OCI-LY7 (cell line): Measurements from ENCODE around the gene TSPAN9. TPM values are rescaled to one million over a fixed set of nuclear protein-coding genes. Genes with fewer than 3 reads are reported as not detected.

Experiments used
- BruUV-seq: library from RNA; stranded (reverse); fragments of 400-500 nt; replicated peaks from 2 replicates; lab custom pipeline; 2021; lab: Mats Ljungman, UMichigan
- CTCF ChIA-PET: fragments of 300-600 bp; sonication (Branson Sonifier 250); formaldehyde crosslinking; loops from one replicate; lab custom pipeline; 2022; ENCODE audit warnings: antibody characterized with exemption; ENCODE audit not compliant: unreplicated experiment; lab: Charles Lee
- POLR2A ChIA-PET: fragments of 300-600 bp; sonication (Branson Sonifier 250); formaldehyde crosslinking; loops from one replicate; lab custom pipeline; 2022; ENCODE audit warnings: antibody characterized with exemption; lab: Charles Lee
- DNase-seq: peaks from one replicate; pipeline ENCODE4 v3.0.0-alpha.2; 2015; ENCODE audit warnings: low spot score
- H2AFZ ChIP-seq: fragments of 200-600 bp; sonication (generic), shearing (Covaris generic); 2 replicates; pipeline ENCODE4 v1.6.1; 2014; ENCODE audit warnings: mild to moderate bottlenecking, antibody characterized with exemption, low read length, moderate library complexity
- H3K27ac ChIP-seq: fragments of 200-600 bp; sonication (generic); 2 replicates; pipeline ENCODE4 v1.5.1; 2014; ENCODE audit warnings: mixed run types, low read depth, mild to moderate bottlenecking, moderate library complexity, low read length, inconsistent platforms; ENCODE audit not compliant: poor library complexity, severe bottlenecking
- H3K36me3 ChIP-seq: fragments of 200-600 bp; sonication (generic); 2 replicates; pipeline ENCODE4 v1.6.1; 2014; ENCODE audit warnings: mild to moderate bottlenecking, antibody characterized with exemption, low read length, moderate library complexity, mixed read lengths; ENCODE audit not compliant: insufficient read depth
- H3K4me1 ChIP-seq: fragments of 200-600 bp; sonication (generic); 2 replicates; pipeline ENCODE4 v1.5.1; 2014; ENCODE audit warnings: mild to moderate bottlenecking, low read length; ENCODE audit not compliant: insufficient read depth, poor library complexity, severe bottlenecking
- H3K4me2 ChIP-seq: fragments of 200-600 bp; sonication (generic); 2 replicates; pipeline ENCODE4 v1.6.1; 2014; ENCODE audit warnings: mild to moderate bottlenecking, low read length
- H3K4me3 ChIP-seq: fragments of 200-600 bp; sonication (generic); 2 replicates; pipeline ENCODE4 v1.5.1; 2014; ENCODE audit warnings: mild to moderate bottlenecking, low read depth, low read length; ENCODE audit not compliant: poor library complexity, severe bottlenecking
- H3K79me2 ChIP-seq: fragments of 200-600 bp; sonication (generic); 2 replicates; pipeline ENCODE4 v1.6.1; 2016; ENCODE audit warnings: low read depth, mild to moderate bottlenecking, low read length, moderate library complexity, mixed read lengths; ENCODE audit not compliant: insufficient read depth
- H3K9me2 ChIP-seq: fragments of 200-600 bp; sonication (generic); 2 replicates; pipeline ENCODE4 v1.6.1; 2016; ENCODE audit warnings: mild to moderate bottlenecking, low read length, mixed read lengths; ENCODE audit not compliant: insufficient read depth
- H3K9me3 ChIP-seq: fragments of 200-600 bp; sonication (generic); 2 replicates; pipeline ENCODE4 v1.6.1; 2014; ENCODE audit warnings: mild to moderate bottlenecking, mixed run types, low read length, mixed read lengths
- H4K20me1 ChIP-seq: fragments of 200-600 bp; sonication (generic); 2 replicates; pipeline ENCODE4 v1.6.1; 2014; ENCODE audit warnings: mild to moderate bottlenecking, antibody characterized with exemption, low read length, moderate library complexity, mixed read lengths; ENCODE audit not compliant: insufficient read depth
- CTCF ChIP-seq: fragments of 200-600 bp; sonication (generic); conservative IDR thresholded peaks from 2 replicates; pipeline ENCODE4 v1.5.1; 2014; ENCODE audit warnings: mild to moderate bottlenecking, antibody characterized with exemption, low read length, moderate library complexity, mixed read lengths
- EZH2phosphoT487 ChIP-seq: fragments of 200-600 bp; sonication (generic); IDR thresholded peaks from 2 replicates; pipeline ENCODE4 v1.6.1; 2018; ENCODE audit warnings: low read depth, borderline replicate concordance, mild to moderate bottlenecking, mixed run types, antibody characterized with exemption, low read length, moderate library complexity, mixed read lengths
- intact Hi-C: fragments of 100-400 bp; cut with micrococcal nuclease; formaldehyde crosslinking; loops from one replicate; pipeline ENCODE4 v1.10.0; 2022; ENCODE audit not compliant: unreplicated experiment
- total RNA-seq, 2 experiments: library from RNA; depleted of rRNA in 1 of 2; stranded (reverse); fragments of >200 nt in 1 of 2; shearing (Covaris generic) in 1 of 2; gene quantifications; 2 replicates each; pipeline ENCODE4 v1.2.3, GENCODE V29; 2014 to 2022

Gene TSPAN9
- total RNA-seq, 2 experiments from 2014 or later: 0.50 to 0.74 TPM

- no peaks in the 10 kb centered on the region for H3K9me2 ChIP-seq
- POLR2A ChIA-PET: no interaction called here
- H3K79me2 ChIP-seq: no peaks in the 10 kb centered on the region
- H4K20me1 ChIP-seq: 0 out of 2 replicates have a peak, but pooled peaks cover 4% of the 10 kb centered on the region
- TF ChIP-seq CTCF (no peak), EZH2phosphoT487 (no peak)
- H3K4me2 ChIP-seq: no peak overlapping the region
- H3K27ac ChIP-seq: no peak overlapping the region
- H3K4me1 ChIP-seq: no peaks in the 10 kb centered on the region
- no peak overlapping the region for H3K4me3 ChIP-seq
- no peak overlapping the region for H2AFZ ChIP-seq
- CTCF ChIA-PET: interaction anchor here (0.6 to 1.5 kb wide), 2 partner anchors 29 to 141 kb away, joined by 3 to 6 read pairs; no protein-coding TSS in a partner anchor
- intact Hi-C loops: no loop called here
- BruUV-seq: no TSS peak
- H3K9me3 ChIP-seq: no peaks in the 10 kb centered on the region
- H3K36me3 ChIP-seq: no peaks in the 10 kb centered on the region
- no peak for DNase-seq
Observed at GRCh38 chr12:3134126-3134525, 56.9 kb downstream of the TSPAN9 start.

- no peak overlapping the region for H3K4me3 ChIP-seq
- POLR2A ChIA-PET: interaction anchor here (0.7 kb wide), 1 partner anchor 775 kb away, joined by 3 read pairs; no protein-coding TSS in a partner anchor
- H3K27ac ChIP-seq: no peak overlapping the region
- no peaks in the 10 kb centered on the region for H3K79me2 ChIP-seq
- H3K9me2 ChIP-seq: no peaks in the 10 kb centered on the region
- no peak for DNase-seq
- intact Hi-C loops: loop anchor here (1.0 kb wide), 2 partner anchors 69 to 141 kb away; no protein-coding TSS in a partner anchor
- no TSS peak for BruUV-seq
- H2AFZ ChIP-seq: no peak overlapping the region
- H3K9me3 ChIP-seq: no peaks in the 10 kb centered on the region
- no peaks in the 10 kb centered on the region for H3K4me1 ChIP-seq
- H3K4me2 ChIP-seq: no peak overlapping the region
- CTCF ChIA-PET: interaction anchor here (0.6 to 1.5 kb wide), 3 partner anchors 30 to 179 kb away, joined by 3 to 6 read pairs (median 3); no protein-coding TSS in a partner anchor
- 0 out of 2 replicates have a peak, but pooled peaks cover 4% of the 10 kb centered on the region for H4K20me1 ChIP-seq
- TF ChIP-seq EZH2phosphoT487: no peak
- TF ChIP-seq CTCF: no peak
- H3K36me3 ChIP-seq: no peaks in the 10 kb centered on the region
Observed at GRCh38 chr12:3134526-3135135, 57.5 kb downstream of the TSPAN9 start.
